ENCODE results near the gene CPD. TPM values are rescaled to one million over a fixed set of nuclear protein-coding genes. Genes with fewer than 3 reads are reported as not detected.
A peak's percentile ranks its signal among the peaks of the same experiment; 100 is the strongest.
"Not testable (repeated sequence)": the region's sequence is repeated elsewhere in the genome, so short reads cannot be mapped to it uniquely, and the experiment has no call there.

Gene CPD
- total RNA-seq, 4 donors from 2014 or later: 36.9 to 63.6 (median 50.8) TPM

DNA sequence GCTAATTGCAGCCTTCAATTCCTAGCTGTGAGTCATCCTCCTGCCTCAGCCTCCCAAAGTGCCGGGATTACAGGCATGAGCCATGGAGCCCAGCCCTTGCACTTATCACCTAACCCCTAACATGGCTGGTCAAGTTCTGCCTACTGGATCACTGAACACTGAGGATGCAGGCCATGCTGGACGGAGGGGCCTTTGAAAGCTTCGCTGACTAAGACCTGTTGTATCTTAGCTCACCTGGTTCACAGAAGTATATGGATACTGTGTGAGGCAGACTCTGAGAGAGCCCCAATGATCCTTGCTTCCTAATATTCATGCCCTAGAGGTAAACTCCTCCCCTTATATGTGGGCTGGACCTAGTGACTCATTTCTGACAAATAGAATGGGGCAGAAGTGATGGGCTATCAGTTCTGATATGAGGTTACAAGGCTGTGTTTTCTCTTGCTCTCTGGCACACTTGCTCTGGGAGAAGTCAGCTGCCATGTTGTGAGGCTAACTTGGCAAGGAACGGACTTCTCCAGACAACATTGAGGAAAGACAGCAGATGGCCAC lies 33.1 kb upstream of the CPD start:
- Histone ChIP-seq H3K27ac (peak overlapping the region; percentile 48 to 85 (median 70)), H3K27me3 (no peaks in the 10 kb centered on the region), H3K9me3 (no peaks in the 10 kb centered on the region), H3K4me1 (peaks cover 19 to 48% (median 27%) of the 10 kb centered on the region in 3 donors), H3K36me3 (no peaks in the 10 kb centered on the region), H3K4me3 (no peak overlapping the region)
- WGBS, 2 donors: 82 to 85% methylated on average over 2 of the region's 4 CpGs
- intact Hi-C loops (cut with DNase I): loop anchor here (10.0 kb wide), 1 partner anchor 109 kb away; no protein-coding TSS in a partner anchor
- no peak for DNase-seq
- no peak for TF ChIP-seq POLR2A (IDR thresholded peaks at IDR 0.05)
- TF ChIP-seq, protein P1, sequence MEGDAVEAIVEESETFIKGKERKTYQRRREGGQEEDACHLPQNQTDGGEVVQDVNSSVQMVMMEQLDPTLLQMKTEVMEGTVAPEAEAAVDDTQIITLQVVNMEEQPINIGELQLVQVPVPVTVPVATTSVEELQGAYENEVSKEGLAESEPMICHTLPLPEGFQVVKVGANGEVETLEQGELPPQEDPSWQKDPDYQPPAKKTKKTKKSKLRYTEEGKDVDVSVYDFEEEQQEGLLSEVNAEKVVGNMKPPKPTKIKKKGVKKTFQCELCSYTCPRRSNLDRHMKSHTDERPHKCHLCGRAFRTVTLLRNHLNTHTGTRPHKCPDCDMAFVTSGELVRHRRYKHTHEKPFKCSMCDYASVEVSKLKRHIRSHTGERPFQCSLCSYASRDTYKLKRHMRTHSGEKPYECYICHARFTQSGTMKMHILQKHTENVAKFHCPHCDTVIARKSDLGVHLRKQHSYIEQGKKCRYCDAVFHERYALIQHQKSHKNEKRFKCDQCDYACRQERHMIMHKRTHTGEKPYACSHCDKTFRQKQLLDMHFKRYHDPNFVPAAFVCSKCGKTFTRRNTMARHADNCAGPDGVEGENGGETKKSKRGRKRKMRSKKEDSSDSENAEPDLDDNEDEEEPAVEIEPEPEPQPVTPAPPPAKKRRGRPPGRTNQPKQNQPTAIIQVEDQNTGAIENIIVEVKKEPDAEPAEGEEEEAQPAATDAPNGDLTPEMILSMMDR (IDR thresholded peaks at IDR 0.05): no peak

DNA sequence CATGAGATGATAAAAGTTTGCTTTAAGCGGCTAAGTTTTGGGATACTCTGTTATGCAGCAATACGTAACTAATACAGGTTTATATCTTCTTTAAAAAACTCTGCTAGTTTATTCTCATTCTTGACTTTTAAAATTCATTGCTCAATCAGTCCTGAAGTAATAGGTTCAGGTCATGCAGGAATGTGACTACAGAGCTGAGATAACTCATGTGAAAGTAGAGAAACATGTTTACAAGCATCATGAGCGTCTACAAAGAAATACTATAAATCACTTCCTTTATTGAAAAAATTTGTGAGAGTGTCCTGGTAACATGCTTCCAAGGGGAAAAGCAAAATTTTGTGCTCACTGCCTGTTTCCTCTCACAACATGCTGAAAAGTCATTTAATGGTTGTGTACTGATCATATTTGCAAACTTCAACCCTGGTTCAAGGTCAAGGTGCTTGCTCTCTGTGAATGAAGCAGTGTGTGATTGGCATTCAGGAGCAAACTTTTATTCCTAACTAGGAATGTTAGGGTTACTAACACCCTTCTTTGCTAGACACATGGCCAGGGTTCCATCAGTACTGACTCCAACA lies 32.4 kb upstream of the CPD start:
- Histone ChIP-seq H3K9me3 (no peaks in the 10 kb centered on the region), H3K4me1 (peaks cover 19 to 42% (median 21%) of the 10 kb centered on the region in 3 donors), H3K27me3 (no peaks in the 10 kb centered on the region), H3K4me3 (no peak overlapping the region), H3K36me3 (no peaks in the 10 kb centered on the region), H3K27ac (peak overlapping the region in 2 of 4 donors; percentile 61 to 85)
- TF ChIP-seq, protein P1 (IDR thresholded peaks at IDR 0.05): no peak
- no peak for TF ChIP-seq POLR2A (IDR thresholded peaks at IDR 0.05)
- 83 to 89% methylated on average over 3 of the region's 3 CpGs for WGBS, 2 donors
- DNase-seq: no peak
- intact Hi-C loops (cut with DNase I): loop anchor here (10.0 kb wide), 1 partner anchor 108 kb away; no protein-coding TSS in a partner anchor

DNA sequence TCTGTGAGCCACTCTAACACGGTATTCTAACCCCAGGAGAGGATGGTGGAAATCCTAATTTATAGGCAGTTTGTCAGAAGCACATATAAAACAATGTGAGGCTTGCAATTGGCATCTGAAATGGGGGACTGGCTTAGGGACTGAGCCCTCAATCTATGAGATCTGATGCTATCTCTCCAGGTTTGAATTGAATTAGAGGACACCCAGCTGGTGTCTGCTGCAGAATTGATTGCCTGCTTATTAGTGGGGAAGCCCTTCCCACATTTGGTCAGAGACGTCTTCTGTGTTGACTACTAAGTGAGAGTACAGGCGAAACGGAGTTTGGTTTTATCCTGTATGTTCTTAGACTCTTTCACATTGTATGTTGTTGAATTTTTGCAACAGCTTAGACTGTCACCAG lies 31.2 kb upstream of the CPD start:
- intact Hi-C loops (cut with DNase I): loop anchor here (10.0 kb wide), 1 partner anchor 107 kb away; no protein-coding TSS in a partner anchor
- Histone ChIP-seq H3K9me3 (no peaks in the 10 kb centered on the region), H3K4me3 (no peak overlapping the region), H3K27ac (no peak overlapping the region), H3K27me3 (no peaks in the 10 kb centered on the region), H3K36me3 (no peaks in the 10 kb centered on the region), H3K4me1 (peaks cover 19 to 42% (median 20%) of the 10 kb centered on the region in 3 donors)
- 37 to 75% methylated on average over 4 of the region's 4 CpGs for WGBS, 2 donors
- TF ChIP-seq, protein P1 (IDR thresholded peaks at IDR 0.05): no peak
- DNase-seq: no peak

DNA sequence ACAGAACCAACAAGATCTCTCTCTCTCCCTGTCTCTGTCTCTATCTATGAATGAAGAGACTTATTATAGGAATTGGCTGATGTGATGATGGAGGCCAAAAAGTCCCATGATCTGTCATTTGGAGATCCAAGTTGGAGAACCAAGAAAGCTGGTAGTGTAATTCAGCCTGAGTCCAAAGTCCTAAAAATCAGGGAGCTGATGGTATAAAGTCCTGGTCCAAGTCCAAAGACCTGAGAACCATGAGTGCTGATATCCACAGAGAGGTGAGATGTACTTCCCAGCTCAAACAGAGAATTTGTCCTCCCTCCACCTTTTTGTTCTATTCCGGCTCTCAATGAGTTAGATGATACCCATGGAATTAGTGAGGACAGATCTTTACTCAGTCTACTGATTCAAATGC lies 29.5 kb upstream of the CPD start:
- Histone ChIP-seq H3K4me1 (peaks cover 11 to 34% (median 17%) of the 10 kb centered on the region in 3 donors), H3K27me3 (no peaks in the 10 kb centered on the region), H3K4me3 (no peak overlapping the region), H3K9me3 (no peaks in the 10 kb centered on the region), H3K36me3 (no peaks in the 10 kb centered on the region), H3K27ac (no peak overlapping the region)
- intact Hi-C loops (cut with DNase I): loop anchor here (10.0 kb wide), 1 partner anchor 106 kb away; no protein-coding TSS in a partner anchor
- 44 to 81% methylated on average over 1 of the region's 1 CpG for WGBS, 2 donors
- DNase-seq: no peak
- TF ChIP-seq, protein P1 (IDR thresholded peaks at IDR 0.05): no peak
- TF ChIP-seq POLR2A (IDR thresholded peaks at IDR 0.05): no peak

DNA sequence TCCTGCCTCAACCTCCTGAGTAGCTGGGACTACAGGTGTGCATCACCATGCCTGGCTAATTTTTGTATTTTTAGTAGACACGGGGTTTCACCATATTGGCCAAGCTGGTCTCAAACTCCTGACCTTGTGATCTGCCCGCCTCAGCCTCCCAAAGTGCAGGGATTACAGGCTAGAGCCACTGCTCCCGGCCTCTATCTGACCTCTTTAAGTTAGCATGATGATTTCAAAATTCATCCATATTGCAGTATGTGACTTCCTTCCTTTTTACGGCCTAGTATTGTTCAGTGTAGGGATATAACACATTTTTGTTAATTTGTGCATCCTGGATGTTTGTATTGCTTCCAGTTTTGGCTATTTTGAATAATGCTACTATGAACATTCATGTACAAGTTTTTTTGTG lies 27.5 kb upstream of the CPD start:
- H3K4me3 ChIP-seq; intact Hi-C loops (cut with DNase I); H3K36me3 ChIP-seq; H3K27me3 ChIP-seq; DNase-seq; H3K27ac ChIP-seq; H3K9me3 ChIP-seq: not testable (repeated sequence)
- 75 to 81% methylated on average over 4 of the region's 4 CpGs for WGBS, 2 donors
- H3K4me1 ChIP-seq: peaks cover 0 to 14% (median 0%) of the 10 kb centered on the region in 3 donors
